Lower lobe of right lung (tissue), 2 donors: ENCODE data around the gene ADAT3. TPM values are rescaled to one million over a fixed set of nuclear protein-coding genes. Genes with fewer than 3 reads are reported as not detected.
"Not testable (repeated sequence)": the region's sequence is repeated elsewhere in the genome, so short reads cannot be mapped to it uniquely, and the experiment has no call there.

ENCODE experiments used
- ATAC-seq, 2 donors: fragments of 200-7000 bp; cut with Tn5 transposase; one replicate each; pipeline ENCODE4 v1.9.1; 2020 to 2022; ENCODE audit warnings: mild to moderate bottlenecking in 2 of 2, moderate library complexity in 2 of 2
- DNase-seq: peaks from one replicate; pipeline ENCODE4 v3.0.0-alpha.2; 2020
- H3K27ac ChIP-seq: fragments of 200-600 bp; one replicate; pipeline ENCODE4 v1.8.0; 2022
- H3K27me3 ChIP-seq: fragments of 200-600 bp; one replicate; pipeline ENCODE4 v1.8.0; 2022; ENCODE audit warnings: low read depth
- H3K36me3 ChIP-seq: fragments of 200-600 bp; one replicate; pipeline ENCODE4 v1.8.0; 2022; ENCODE audit warnings: mild to moderate bottlenecking
- H3K4me1 ChIP-seq: fragments of 200-600 bp; one replicate; pipeline ENCODE4 v1.8.0; 2022
- H3K4me3 ChIP-seq: fragments of 200-600 bp; one replicate; pipeline ENCODE4 v1.8.0; 2022; ENCODE audit warnings: mild to moderate bottlenecking
- H3K9me3 ChIP-seq: fragments of 200-600 bp; one replicate; pipeline ENCODE4 v1.8.0; 2022
- CTCF ChIP-seq: fragments of 200-600 bp; IDR thresholded peaks from one replicate; pipeline ENCODE4 v1.8.0; 2022; ENCODE audit warnings: antibody characterized with exemption, mild to moderate bottlenecking
- intact Hi-C: fragments of 100-400 bp; cut with DNase I; formaldehyde crosslinking; loops from one replicate; pipeline ENCODE4 v1.11.0; 2022
- total RNA-seq: library from RNA; stranded (reverse); fragmentation: NEBNext Ultra II Directional; extraction: Animal tissue kit (Norgen Biotek cat#: 25700); gene quantifications from one replicate; pipeline ENCODE4 v1.2.1, GENCODE V29; 2021
- donor health status: DM: no; HTN: yes; CAD: no; lungs with severe emphysema.

The ADAT3 gene
- total RNA-seq, 1 donor from 2014 or later, result 6.2 TPM

GRCh38 chr19:1884291-1884718 lies 20.9 kb upstream of the ADAT3 start:
- Histone ChIP-seq H3K27me3 (no peaks in the 10 kb centered on the region), H3K9me3 (no peaks in the 10 kb centered on the region), H3K27ac (peak overlapping the region; percentile 90), H3K4me3 (peak overlapping the region; percentile 97), H3K4me1 (peaks cover 44% of the 10 kb centered on the region), H3K36me3 (peaks cover 16% of the 10 kb centered on the region)
- no peak for TF ChIP-seq CTCF
- ATAC-seq (peak in 1 of 2 donors; percentile 1), DNase-seq (no peak)
- intact Hi-C loops, result no loop called here

GRCh38 chr19:1884719-1885334 lies 20.4 kb upstream of the ADAT3 start:
- TF ChIP-seq CTCF, result no peak
- Histone ChIP-seq H3K27ac (peak overlapping the region; percentile 90), H3K9me3 (no peaks in the 10 kb centered on the region), H3K4me3 (peak overlapping the region; percentile 97), H3K27me3 (no peaks in the 10 kb centered on the region), H3K36me3 (peaks cover 15% of the 10 kb centered on the region), H3K4me1 (peaks cover 44% of the 10 kb centered on the region)
- ATAC-seq, result peak; percentile 2 to 11
- DNase-seq, result no peak
- intact Hi-C loops, result no loop called here

- intact Hi-C loops, result not testable (repeated sequence)
- H3K27ac ChIP-seq, result peak within 1 kb of the TSS; percentile 90
Observed at GRCh38 chr19:1885398-1886119, 19.6 kb upstream of the ADAT3 start, which contains the start of gene ABHD17A. Gene ABHD17A (minus strand): TSS chr19:1885496. CDS start chr19:1881566, 3,930 bp downstream.

GRCh38 chr19:1886360-1886759 lies 18.8 kb upstream of the ADAT3 start:
- H3K36me3 ChIP-seq, DNase-seq, H3K4me3 ChIP-seq, H3K9me3 ChIP-seq, H3K27ac ChIP-seq, H3K27me3 ChIP-seq, intact Hi-C loops, ATAC-seq: not testable (repeated sequence)
- H3K4me1 ChIP-seq, result peaks cover 31% of the 10 kb centered on the region

More at GRCh38 chr19:1885398-1886119, 19.6 kb upstream of the ADAT3 start, which contains the start of gene ABHD17A:
- ATAC-seq (peak; percentile 97 to 98), DNase-seq (peak; percentile 95)
- Histone ChIP-seq H3K4me3 (peak within 1 kb of the TSS; percentile 97), H3K4me1 (peaks cover 37% of the 10 kb centered on the region)
- not testable (repeated sequence) for H3K9me3 ChIP-seq, H3K27me3 ChIP-seq, H3K36me3 ChIP-seq

- no peak for DNase-seq
- no peak for ATAC-seq
- Histone ChIP-seq H3K9me3 (no peaks in the 10 kb centered on the region), H3K27ac (no peak overlapping the region), H3K27me3 (no peaks in the 10 kb centered on the region), H3K36me3 (no peaks in the 10 kb centered on the region), H3K4me1 (peaks cover 13% of the 10 kb centered on the region), H3K4me3 (no peak overlapping the region)
- no peak for TF ChIP-seq CTCF
- intact Hi-C loops, result no loop called here
Observed at GRCh38 chr19:1888385-1888784, 16.8 kb upstream of the ADAT3 start.

GRCh38 chr19:1889907-1890306 lies 15.3 kb upstream of the ADAT3 start:
- DNase-seq (no peak), ATAC-seq (no peak)
- Histone ChIP-seq H3K4me1 (peaks cover 2% of the 10 kb centered on the region), H3K27ac (no peak overlapping the region), H3K4me3 (no peak overlapping the region), H3K27me3 (no peaks in the 10 kb centered on the region), H3K9me3 (no peaks in the 10 kb centered on the region), H3K36me3 (no peaks in the 10 kb centered on the region)
- TF ChIP-seq CTCF, result no peak
- intact Hi-C loops, result no loop called here
